ENCODE measurements around the gene ICOS.

DNA sequence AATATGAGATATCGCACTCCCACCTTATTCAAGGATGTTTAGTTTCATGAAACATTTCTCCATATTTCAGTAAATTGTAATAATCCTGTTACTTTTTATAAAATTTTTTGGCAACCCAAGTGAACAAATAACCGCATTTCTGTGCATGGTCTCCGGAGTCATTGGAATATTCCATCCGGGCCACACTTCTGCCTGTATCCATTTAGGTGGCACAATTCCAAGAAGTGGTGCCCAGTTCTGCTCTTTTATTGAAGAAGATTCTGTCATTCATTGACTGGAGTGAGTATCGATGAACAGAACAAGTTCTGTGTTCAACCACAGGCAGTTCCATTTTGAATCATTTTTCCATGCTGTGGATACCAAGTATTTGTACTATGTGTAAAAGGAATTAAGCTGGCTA, 26.6 kb upstream of the ICOS start:
- TF ChIP-seq POLR2A (IDR thresholded peaks at IDR 0.05; ENCODE audit: low read length) (no peak), GATA1 (IDR thresholded peaks at IDR 0.05; ENCODE audit: low read depth, low read length) (no peak)
